Measurements from ENCODE around the gene SLC22A7.

DNA sequence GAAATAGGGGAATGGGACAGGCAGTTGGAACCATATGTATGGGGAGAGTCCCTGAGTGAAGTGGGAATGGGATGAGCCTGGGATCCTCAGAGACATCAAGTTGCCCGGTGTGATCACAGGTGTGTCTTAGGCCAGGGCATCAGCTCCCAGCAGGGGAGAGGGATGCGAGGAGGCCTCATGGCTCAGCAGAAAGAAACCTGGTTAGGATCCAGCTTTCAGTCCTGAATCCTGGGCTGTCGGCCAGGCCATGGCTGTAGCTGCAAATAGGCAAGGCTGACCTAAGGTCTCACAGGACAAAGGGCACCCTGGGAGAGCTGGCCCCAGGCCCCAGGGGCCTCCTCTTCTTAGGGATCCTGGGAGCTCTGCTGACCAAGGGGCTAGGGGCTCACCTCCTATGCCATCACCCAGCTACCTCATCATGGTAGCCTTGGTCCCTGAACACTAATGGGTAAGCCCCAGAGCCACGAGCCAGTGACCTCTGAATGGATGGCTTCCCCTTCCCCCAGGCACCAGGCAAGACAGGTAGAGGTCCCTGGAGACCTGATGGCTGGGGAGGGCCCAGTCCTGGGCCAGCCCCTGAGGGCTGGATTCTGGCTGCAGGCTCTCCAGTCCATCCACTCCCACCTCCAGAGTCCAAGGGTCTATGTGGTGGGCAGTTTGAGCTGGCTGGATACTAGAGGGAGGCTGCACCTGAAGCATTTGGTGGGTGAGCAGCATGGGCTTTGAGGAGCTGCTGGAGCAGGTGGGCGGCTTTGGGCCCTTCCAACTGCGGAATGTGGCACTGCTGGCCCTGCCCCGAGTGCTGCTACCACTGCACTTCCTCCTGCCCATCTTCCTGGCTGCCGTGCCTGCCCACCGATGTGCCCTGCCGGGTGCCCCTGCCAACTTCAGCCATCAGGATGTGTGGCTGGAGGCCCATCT lies at the start of gene SLC22A7:
- TF ChIP-seq, protein P1, sequence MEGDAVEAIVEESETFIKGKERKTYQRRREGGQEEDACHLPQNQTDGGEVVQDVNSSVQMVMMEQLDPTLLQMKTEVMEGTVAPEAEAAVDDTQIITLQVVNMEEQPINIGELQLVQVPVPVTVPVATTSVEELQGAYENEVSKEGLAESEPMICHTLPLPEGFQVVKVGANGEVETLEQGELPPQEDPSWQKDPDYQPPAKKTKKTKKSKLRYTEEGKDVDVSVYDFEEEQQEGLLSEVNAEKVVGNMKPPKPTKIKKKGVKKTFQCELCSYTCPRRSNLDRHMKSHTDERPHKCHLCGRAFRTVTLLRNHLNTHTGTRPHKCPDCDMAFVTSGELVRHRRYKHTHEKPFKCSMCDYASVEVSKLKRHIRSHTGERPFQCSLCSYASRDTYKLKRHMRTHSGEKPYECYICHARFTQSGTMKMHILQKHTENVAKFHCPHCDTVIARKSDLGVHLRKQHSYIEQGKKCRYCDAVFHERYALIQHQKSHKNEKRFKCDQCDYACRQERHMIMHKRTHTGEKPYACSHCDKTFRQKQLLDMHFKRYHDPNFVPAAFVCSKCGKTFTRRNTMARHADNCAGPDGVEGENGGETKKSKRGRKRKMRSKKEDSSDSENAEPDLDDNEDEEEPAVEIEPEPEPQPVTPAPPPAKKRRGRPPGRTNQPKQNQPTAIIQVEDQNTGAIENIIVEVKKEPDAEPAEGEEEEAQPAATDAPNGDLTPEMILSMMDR (IDR thresholded peaks at IDR 0.05), result no peak
- TF ChIP-seq POLR2A (IDR thresholded peaks at IDR 0.05) (no peak), EP300 (IDR thresholded peaks at IDR 0.05) (no peak)
